Osteoblast (primary cell): ENCODE results near the gene CLASP2. TPM values are rescaled to one million over a fixed set of nuclear protein-coding genes. Genes with fewer than 3 reads are reported as not detected.

Experiments used
- DNase-seq: peaks from one replicate; pipeline ENCODE4 v3.0.0; 2011; ENCODE audit warnings: low spot score, mixed read lengths; ENCODE audit not compliant: insufficient read length; ENCODE audit errors: missing footprints
- H2AFZ ChIP-seq: 2 replicates; pipeline ENCODE4 v1.6.0; 2011; ENCODE audit warnings: mild to moderate bottlenecking, low read length
- H3K27ac ChIP-seq: 2 replicates; pipeline ENCODE4 v1.5.1; 2011; ENCODE audit warnings: mild to moderate bottlenecking, low read depth, low read length, moderate library complexity
- H3K27me3 ChIP-seq: 2 replicates; pipeline ENCODE4 v1.6.0; 2012; ENCODE audit warnings: mild to moderate bottlenecking, control low read depth, inconsistent platforms, low read length, moderate library complexity; ENCODE audit not compliant: insufficient read depth
- H3K36me3 ChIP-seq: 2 replicates; pipeline ENCODE4 v1.5.1; 2011; ENCODE audit warnings: mild to moderate bottlenecking, low read length, control low read depth, moderate library complexity; ENCODE audit not compliant: insufficient read depth
- H3K4me1 ChIP-seq: 2 replicates; pipeline ENCODE4 v1.5.1; 2011; ENCODE audit warnings: mild to moderate bottlenecking, low read length, control low read depth, moderate library complexity; ENCODE audit not compliant: insufficient read depth
- H3K4me2 ChIP-seq: 2 replicates; pipeline ENCODE4 v1.6.0; 2011; ENCODE audit warnings: mild to moderate bottlenecking, low read length; ENCODE audit not compliant: insufficient read depth
- H3K4me3 ChIP-seq: fragments of 200-600 bp; sonication (generic); 3 replicates; pipeline ENCODE4 v1.5.1; 2012; ENCODE audit warnings: mild to moderate bottlenecking, low read length, inconsistent platforms; ENCODE audit not compliant: insufficient read depth
- H3K79me2 ChIP-seq: 2 replicates; pipeline ENCODE4 v1.6.0; 2012; ENCODE audit warnings: mild to moderate bottlenecking, low read length, control low read depth, inconsistent platforms; ENCODE audit not compliant: insufficient read depth
- H3K9me3 ChIP-seq: 2 replicates; pipeline ENCODE4 v1.5.1; 2011; ENCODE audit warnings: low read depth, low read length, control low read depth
- H4K20me1 ChIP-seq: 2 replicates; pipeline ENCODE4 v1.6.0; 2012; ENCODE audit warnings: mild to moderate bottlenecking, low read length, control low read depth; ENCODE audit not compliant: insufficient read depth
- total RNA-seq: library from RNA; depleted of rRNA; stranded (reverse); fragments of >200 nt; gene quantifications from 2 replicates; pipeline ENCODE4 v1.2.3, GENCODE V29; 2012
- TF ChIP-seq, protein P1 (sequence below): IDR thresholded peaks from 2 replicates; pipeline ENCODE4 v1.5.1; 2011; ENCODE audit warnings: mild to moderate bottlenecking, low read depth, low read length, moderate library complexity; ENCODE audit errors: extremely low read depth

Gene CLASP2
- total RNA-seq, 1 donor, result 52.1 TPM

GRCh38 chr3:33751336-33751735, 33.3 kb upstream of the CLASP2 start:
- H3K4me1 ChIP-seq, result peaks cover 9% of the 10 kb centered on the region
- TF ChIP-seq, protein P1, sequence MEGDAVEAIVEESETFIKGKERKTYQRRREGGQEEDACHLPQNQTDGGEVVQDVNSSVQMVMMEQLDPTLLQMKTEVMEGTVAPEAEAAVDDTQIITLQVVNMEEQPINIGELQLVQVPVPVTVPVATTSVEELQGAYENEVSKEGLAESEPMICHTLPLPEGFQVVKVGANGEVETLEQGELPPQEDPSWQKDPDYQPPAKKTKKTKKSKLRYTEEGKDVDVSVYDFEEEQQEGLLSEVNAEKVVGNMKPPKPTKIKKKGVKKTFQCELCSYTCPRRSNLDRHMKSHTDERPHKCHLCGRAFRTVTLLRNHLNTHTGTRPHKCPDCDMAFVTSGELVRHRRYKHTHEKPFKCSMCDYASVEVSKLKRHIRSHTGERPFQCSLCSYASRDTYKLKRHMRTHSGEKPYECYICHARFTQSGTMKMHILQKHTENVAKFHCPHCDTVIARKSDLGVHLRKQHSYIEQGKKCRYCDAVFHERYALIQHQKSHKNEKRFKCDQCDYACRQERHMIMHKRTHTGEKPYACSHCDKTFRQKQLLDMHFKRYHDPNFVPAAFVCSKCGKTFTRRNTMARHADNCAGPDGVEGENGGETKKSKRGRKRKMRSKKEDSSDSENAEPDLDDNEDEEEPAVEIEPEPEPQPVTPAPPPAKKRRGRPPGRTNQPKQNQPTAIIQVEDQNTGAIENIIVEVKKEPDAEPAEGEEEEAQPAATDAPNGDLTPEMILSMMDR, result no peak
- DNase-seq, result no peak
- no peaks in the 10 kb centered on the region for H3K9me3 ChIP-seq
- no peak overlapping the region for H3K4me3 ChIP-seq
- no peaks in the 10 kb centered on the region for H3K79me2 ChIP-seq
- no peaks in the 10 kb centered on the region for H3K36me3 ChIP-seq
- H4K20me1 ChIP-seq, result no peaks in the 10 kb centered on the region
- no peak overlapping the region for H3K4me2 ChIP-seq
- no peaks in the 10 kb centered on the region for H3K27me3 ChIP-seq
- H2AFZ ChIP-seq, result peak overlapping the region; percentile 51
- no peak overlapping the region for H3K27ac ChIP-seq

DNA sequence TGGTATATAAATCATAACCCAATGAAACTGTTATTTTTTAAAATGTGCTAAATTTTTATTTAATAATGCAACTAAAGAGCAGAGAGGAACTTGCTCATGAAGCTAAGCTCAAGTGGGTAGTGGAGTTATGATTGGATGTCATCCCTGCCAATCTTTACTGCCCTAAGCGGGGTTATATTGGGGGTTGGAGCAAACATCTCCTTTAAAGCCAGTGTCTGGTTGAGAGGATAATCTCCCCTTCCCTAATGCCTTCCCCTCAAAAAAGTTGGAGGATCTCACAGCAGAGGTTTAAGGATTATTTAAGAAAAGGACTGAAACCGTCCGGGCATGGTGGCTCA, 32.1 kb upstream of the CLASP2 start:
- Histone ChIP-seq H3K4me2 (no peak overlapping the region), H3K79me2 (no peaks in the 10 kb centered on the region), H2AFZ (no peak overlapping the region), H3K27me3 (no peaks in the 10 kb centered on the region), H3K4me3 (no peak overlapping the region), H3K36me3 (no peaks in the 10 kb centered on the region), H4K20me1 (no peaks in the 10 kb centered on the region), H3K27ac (no peak overlapping the region), H3K9me3 (no peaks in the 10 kb centered on the region), H3K4me1 (peaks cover 9% of the 10 kb centered on the region)
- TF ChIP-seq, protein P1, result no peak
- DNase-seq, result peak; percentile 34

DNA sequence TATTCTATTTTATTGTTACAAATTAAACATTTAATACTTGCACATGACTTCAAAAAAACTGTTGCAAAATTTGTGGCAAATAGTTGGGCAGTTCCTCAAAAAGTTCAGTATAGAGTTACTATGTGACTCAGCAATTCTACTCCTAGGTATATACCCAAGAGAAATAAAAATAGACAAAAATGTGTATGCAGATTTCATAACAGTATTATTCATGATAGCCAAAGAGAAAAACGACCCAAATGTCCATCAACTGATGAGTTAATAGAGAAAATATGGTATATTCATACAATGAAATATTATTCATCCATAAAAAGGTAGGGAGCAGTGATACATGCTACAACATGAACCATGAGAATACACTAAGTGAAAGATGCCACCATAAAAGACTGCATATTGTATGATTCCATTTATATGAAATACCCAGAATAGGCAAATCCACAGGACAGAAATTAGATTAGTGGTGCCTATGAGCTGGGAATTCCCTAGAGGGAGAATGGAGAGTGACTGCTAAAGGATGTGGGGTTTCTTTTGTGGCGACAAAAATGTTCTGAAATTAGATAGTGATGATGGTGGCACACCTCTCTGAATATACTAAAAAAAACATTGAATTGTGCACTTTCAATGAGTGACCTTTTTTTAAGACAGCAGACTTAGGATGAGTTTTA, 31.6 kb upstream of the CLASP2 start:
- Histone ChIP-seq H3K4me3 (no peak overlapping the region), H3K36me3 (no peaks in the 10 kb centered on the region), H3K9me3 (no peaks in the 10 kb centered on the region), H3K4me1 (peaks cover 9% of the 10 kb centered on the region), H3K79me2 (no peaks in the 10 kb centered on the region), H2AFZ (no peak overlapping the region), H3K27me3 (no peaks in the 10 kb centered on the region), H4K20me1 (no peaks in the 10 kb centered on the region), H3K4me2 (peak overlapping the region; percentile 27), H3K27ac (no peak overlapping the region)
- DNase-seq, result no peak
- TF ChIP-seq, protein P1, result no peak

DNA sequence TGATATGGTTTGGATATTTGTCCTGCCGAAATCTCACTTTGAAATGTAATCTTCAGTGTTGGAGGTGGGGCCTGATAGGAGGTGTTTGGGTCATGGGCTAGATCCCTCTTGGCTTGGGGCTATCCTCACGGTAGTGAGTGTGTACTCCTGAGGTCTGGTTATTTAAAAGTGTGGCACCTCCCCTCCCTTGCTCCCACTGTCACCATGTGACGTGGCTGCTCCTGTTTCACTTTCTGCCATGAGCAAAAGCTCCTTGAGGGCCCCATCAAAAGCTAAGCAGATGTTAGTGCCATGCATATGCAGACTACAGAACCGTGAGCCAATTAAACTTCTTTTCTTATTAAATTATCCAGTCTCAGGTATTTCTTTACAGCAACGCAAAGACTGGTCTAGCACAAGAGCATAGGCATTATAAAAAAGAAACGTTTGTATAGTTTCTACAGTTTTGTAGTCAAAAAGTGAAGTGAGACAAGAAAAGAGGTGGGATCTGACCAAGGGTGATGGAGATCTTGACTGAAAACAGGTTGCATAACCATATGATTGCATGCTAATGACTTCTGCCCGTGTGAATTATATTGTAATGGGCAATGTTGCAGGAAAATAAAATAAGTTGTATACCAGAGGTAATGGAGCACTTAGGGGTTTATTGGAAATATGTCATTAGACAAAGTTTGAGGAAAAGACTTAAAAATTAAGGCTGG, 28.5 kb upstream of the CLASP2 start:
- Histone ChIP-seq H3K79me2 (no peaks in the 10 kb centered on the region), H3K4me2 (no peak overlapping the region)
- DNase-seq, result no peak

More for the DNA sequence above, 28.5 kb upstream of the CLASP2 start:
- Histone ChIP-seq H3K27me3 (peaks cover 4% of the 10 kb centered on the region), H2AFZ (no peak overlapping the region), H3K27ac (no peak overlapping the region), H3K4me3 (no peak overlapping the region), H4K20me1 (no peaks in the 10 kb centered on the region), H3K36me3 (no peaks in the 10 kb centered on the region), H3K9me3 (no peaks in the 10 kb centered on the region), H3K4me1 (peaks cover 9% of the 10 kb centered on the region)
- TF ChIP-seq, protein P1, result no peak
